A673 (cell line): Measurements from ENCODE around the gene STMN3.

Experiments used
- CTCF ChIP-seq: fragments of 300-800, 200-600 bp; sonication (generic); conservative IDR thresholded peaks from 2 replicates; pipeline ENCODE4 v1.5.1; 2017; ENCODE audit warnings: low read depth, mild to moderate bottlenecking, antibody characterized with exemption, low read length, moderate library complexity, mixed read lengths
- EZH2 ChIP-seq: fragments of 200-600 bp; sonication (generic); IDR thresholded peaks from 2 replicates; pipeline ENCODE4 v1.6.1; 2017; ENCODE audit warnings: borderline replicate concordance, low read depth, mild to moderate bottlenecking, mixed read lengths, antibody characterized with exemption, low read length; ENCODE audit not compliant: poor library complexity, severe bottlenecking

- TF ChIP-seq EZH2 (no peak), CTCF (no peak)
Observed at GRCh38 chr20:63622732-63623131, 30.5 kb downstream of the STMN3 start.
